ENCODE data around the gene ACCSL.

ACCSL gene

DNA sequence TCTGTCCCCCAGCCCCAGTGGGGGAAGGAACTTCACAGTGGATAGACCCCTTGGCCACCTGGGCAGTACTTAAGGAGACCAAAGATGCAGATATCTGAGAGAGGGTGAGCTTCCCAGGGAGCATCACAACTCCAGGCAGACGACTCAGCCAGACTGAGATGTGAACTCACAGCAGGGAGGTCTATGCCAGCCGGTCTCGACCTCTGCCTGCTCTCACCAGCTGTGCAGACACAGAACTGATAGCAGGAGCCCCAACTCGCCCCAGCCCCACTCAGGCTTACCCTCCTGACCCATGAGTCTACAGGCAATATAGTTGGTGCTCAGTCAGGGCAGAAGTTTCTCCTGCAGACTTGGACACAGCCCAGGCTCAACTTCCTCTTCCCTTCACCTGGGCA is 29.7 kb upstream of the ACCSL start:
- DNase-seq (ENCODE audit: low spot score), result no peak

DNA sequence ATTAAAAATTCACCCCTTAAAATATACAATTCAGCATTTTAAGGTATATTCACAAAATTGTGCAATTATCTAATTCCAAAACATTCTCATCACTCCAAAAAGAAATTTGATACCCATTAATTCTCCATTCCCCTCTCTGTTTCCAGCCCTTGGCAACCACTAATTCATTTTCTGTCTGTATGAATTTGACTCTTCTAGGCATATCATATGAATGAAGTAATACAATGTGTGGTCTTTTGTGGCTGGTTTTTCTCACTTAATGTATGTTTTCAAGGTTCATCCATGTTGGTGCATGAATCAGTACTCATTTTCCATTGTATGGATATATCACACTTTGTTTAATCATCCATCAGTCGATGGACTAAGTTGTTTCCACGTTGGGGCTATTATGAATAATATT is 29.0 kb upstream of the ACCSL start:
- no peak for DNase-seq (ENCODE audit: low spot score)

DNA sequence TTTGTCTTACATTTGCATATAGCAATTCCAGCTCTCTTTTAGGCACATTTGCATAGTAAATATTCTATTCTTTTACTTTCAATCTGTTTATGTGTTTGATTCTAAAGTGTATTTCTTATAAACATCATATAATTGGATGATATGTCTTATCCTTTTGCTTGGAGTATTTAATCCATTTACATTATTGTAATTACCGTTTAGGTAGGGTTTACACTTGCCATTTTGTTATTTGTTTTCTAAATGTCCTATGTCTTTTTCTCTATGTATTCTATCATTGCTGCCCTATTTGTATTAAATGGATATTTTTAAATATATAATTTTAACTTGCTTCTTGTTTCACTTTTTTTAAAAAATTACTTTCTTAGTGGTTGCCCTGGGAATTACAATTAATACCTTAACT is 22.8 kb upstream of the ACCSL start:
- DNase-seq (ENCODE audit: low spot score), result no peak

GRCh38 chr11:44025727-44026126 is 22.1 kb upstream of the ACCSL start:
- DNase-seq (ENCODE audit: low spot score), result no peak

DNA sequence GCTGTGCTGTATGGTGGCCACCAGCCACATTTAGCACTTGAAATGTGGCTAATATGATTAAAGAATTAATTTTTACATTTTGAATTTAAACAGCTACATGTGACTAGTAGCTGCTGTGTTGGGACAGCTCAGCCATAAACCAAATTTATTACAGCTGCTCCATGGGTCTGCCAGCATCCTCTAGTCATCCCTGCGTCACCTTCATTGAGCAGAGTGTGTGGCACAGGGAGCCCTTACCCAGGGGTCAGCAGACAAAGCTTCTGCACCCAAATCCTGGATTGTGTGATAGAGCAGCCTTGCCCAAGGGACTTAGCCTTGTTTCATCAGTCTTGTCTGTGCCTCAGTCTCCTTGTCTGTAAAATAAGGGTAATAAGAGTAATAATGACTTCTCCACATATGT is 19.4 kb upstream of the ACCSL start:
- no peak for DNase-seq (ENCODE audit: low spot score)

DNA sequence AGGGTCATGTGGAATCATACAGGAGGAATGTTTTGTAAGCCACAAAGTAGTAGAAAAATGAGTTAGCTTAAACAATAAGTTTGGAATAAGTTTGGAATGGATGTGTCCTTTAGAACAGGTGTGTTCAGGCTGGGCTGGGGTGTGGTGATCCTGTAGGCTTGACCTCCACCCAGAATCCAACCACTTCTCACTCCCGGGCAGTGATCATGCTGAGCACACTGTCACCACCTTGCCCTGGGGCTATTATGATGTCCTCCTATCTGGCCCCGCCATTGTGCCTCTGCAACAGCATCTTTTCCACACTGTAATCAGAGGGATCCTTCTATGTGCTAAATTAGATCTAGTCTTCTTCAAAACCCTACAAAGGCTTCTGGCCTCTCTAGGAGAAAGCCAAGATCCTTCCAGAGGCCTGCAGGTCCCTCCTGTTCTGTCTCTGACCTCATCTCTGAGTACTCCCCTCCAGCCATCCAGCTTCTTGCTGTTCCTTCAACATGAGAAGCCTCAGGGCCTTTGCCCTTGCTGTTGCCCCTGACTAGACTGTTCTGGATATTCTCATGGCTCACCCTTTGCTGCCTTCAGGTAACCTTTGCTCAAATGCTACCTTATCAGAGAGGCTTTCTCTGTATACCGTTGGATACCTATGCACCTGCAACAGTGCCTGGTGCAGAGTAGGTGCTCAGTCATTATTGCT is 18.8 kb upstream of the ACCSL start:
- no peak for DNase-seq (ENCODE audit: low spot score)

- no peak for DNase-seq (ENCODE audit: low spot score)
Observed at GRCh38 chr11:44029507-44029845, 18.3 kb upstream of the ACCSL start.

- DNase-seq (ENCODE audit: low spot score), result no peak
Observed at GRCh38 chr11:44029977-44030911, 17.5 kb upstream of the ACCSL start.

DNA sequence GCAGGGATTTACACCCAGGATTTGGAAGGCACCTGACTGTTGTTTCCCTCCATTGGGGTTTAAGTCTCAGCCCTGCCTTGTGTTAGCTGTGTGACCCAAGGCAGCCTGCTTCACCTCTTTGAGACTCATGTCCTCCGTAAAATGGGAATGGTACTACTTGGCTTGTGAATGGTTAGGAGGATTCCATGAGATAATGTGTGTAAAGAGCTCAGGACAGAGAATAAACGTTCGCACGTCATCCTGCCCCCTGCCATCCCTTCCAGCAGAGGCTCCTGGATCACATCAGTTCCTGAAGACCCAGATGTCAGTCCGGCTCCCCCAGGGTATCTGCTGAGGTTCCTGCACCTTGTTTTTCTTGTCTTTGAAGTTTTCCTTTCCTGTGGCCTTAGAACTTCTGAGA is 16.8 kb upstream of the ACCSL start:
- no peak for DNase-seq (ENCODE audit: low spot score)

- no peak for DNase-seq (ENCODE audit: low spot score)
Observed at GRCh38 chr11:44031549-44031948, 16.2 kb upstream of the ACCSL start.

DNA sequence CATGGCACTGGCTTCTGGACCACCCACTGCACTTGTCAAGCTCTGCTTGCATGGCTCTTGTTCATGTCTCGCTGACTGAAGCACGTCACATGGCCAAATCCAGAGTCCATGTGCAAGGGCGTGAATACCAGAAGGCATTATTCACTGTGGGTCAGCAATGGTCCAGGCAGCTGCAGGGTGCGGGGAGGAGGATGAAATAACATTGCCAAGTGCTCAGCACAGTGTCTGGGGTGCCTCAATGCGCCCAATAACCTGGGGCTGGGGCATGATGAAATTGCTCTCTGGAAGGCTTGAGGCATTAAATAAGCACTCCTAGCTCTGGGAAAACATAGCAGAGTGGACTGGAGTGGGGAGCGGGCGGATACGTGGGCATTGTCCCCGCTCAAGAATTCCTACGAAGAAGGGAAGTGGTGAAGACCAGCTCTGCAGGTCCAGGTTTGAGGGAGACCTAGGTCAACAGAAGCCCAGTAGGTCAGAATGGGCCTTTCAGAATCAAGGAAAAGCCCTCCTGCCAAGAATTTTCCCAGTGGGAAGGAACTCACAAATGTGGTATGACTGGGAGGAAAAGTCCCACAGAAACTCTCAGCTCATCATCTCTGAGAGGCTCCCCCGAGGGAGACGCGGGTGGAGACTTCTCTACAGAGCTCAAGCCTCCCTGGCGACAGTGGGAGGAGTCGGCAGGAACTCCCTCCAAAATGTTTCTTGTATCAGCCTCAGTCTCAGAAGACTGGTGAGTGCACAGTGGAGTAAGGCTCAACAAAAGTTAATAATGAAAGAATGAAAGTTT is 15.3 kb upstream of the ACCSL start:
- DNase-seq (ENCODE audit: low spot score), result peak; percentile 63

DNA sequence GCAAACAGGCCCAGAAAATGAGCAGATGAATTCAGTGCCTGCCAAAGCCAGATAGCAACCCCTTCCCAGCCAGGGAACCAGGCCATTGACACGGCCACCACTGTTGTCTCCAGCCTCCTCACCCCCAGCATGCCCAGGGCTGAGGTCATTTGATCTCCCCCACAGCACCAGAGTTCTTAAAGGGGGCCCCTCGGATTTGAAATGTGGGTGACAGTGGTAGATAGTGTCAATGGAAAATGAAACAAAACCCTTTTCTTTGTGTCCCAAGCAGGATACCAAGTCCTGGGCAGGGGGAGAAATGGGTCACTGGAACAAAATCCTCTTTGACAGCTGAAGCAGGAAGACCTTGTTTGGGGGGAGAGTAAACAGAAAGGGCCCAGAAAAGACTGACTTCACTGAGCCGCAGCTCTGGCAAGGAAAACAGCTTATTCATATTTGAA is 14.3 kb upstream of the ACCSL start:
- peak; percentile 88 for DNase-seq (ENCODE audit: low spot score)

GRCh38 chr11:44033856-44034255 is 13.9 kb upstream of the ACCSL start:
- no peak for DNase-seq (ENCODE audit: low spot score)

- no peak for DNase-seq (ENCODE audit: low spot score)
Observed at GRCh38 chr11:44034639-44035038, 13.1 kb upstream of the ACCSL start.

GRCh38 chr11:44036811-44037657 is 10.7 kb upstream of the ACCSL start:
- peak; percentile 92 for DNase-seq (ENCODE audit: low spot score)

GRCh38 chr11:44037658-44037998 is 10.2 kb upstream of the ACCSL start:
- DNase-seq (ENCODE audit: low spot score), result no peak

GRCh38 chr11:44043157-44043556 is 4.6 kb upstream of the ACCSL start:
- DNase-seq (ENCODE audit: low spot score), result no peak

- no peak for DNase-seq (ENCODE audit: low spot score)
Observed at GRCh38 chr11:44046182-44046581, 1.6 kb upstream of the ACCSL start.

DNA sequence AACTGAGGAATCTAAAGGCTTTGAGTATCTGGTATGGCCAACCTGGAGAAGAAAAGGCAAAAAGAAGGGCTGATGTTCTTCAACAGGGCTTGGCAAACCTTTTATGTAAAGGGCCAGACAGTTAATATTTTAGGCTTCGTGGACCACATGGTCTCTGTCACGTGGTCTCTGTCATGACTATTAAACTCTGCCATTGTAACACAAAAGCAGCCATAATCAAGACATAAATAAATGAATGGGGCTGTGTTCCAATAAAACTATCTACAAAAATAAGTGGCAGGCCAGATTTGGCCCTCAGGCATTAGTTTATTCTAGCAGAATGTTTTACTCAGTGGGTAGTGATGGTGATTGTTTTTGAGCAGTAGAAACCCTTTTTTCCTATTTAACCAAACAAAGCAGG is 483 bp upstream of the ACCSL start:
- DNase-seq (ENCODE audit: low spot score), result no peak

DNA sequence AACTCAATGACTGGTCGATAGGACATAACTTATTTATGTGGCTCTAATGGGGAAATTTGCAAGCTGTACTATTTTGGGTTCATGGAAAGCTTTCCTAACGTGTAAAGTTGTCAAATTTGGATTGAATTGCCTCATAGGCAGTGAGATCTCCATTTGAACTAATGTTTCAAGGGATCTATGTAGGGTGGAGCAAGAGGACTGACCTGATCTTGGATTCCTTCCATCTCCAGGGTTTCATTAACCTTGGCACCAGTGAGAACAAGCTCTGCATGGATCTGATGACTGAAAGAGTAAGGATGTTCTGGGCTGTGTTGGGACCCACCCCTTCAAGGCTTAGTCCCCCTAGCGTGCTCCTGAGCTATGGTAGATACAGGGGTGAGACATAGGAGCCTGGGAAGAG is 2.1 kb downstream of the ACCSL start:
- no peak for DNase-seq (ENCODE audit: low spot score)

GRCh38 chr11:44051171-44051570 is 3.4 kb downstream of the ACCSL start:
- DNase-seq (ENCODE audit: low spot score), result no peak

GRCh38 chr11:44057340-44057739 is 9.6 kb downstream of the ACCSL start:
- DNase-seq (ENCODE audit: low spot score), result no peak

Measured in Ammon's horn (tissue), 1 donor.